ENCODE measurements around the gene GSX2. TPM values are rescaled to one million over a fixed set of nuclear protein-coding genes. Genes with fewer than 3 reads are reported as not detected.
"Not testable (repeated sequence)": the region's sequence is repeated elsewhere in the genome, so short reads cannot be mapped to it uniquely, and the experiment has no call there.

Gene GSX2
- not detected for total RNA-seq

GRCh38 chr4:54099748-54100574, at the start of gene GSX2:
Gene GSX2 (plus strand): TSS chr4:54100163. CDS start chr4:54100345, 182 bp downstream.
- intact Hi-C loops (cut with DNase I) = loop anchor here (5.0 kb wide), 2 partner anchors 62 to 168 kb away; no protein-coding TSS in a partner anchor

DNA sequence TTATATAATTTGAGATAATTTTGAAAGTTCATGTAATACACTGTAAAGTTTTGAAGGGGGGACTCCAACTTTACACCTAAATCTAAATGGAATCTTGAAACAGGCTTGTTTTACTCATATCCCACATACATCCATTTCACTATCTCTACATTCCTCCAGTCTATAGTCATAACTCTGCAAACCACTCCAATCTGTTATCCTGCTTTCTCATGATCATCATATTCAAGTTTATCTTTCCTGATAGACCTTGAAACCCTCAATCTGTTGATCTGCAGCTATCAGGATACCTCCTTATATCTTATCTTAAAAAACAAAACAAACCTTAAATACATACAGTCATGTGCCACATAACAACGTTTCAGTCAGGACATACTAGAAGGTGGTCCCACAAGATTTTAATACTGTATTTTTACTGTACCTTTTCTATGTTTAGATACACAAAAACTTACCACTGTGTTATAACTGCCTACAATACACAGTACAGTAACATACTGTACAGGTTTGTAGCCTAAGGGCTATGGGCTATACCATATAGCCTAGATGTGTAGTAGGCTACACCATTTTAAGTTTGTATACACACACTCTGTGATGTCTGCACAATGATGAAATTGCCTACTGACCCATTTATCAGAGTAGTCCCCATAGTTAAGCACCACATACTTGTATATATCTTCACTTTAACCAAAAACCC, 49.6 kb upstream of the GSX2 start:
- TF ChIP-seq, protein P1, sequence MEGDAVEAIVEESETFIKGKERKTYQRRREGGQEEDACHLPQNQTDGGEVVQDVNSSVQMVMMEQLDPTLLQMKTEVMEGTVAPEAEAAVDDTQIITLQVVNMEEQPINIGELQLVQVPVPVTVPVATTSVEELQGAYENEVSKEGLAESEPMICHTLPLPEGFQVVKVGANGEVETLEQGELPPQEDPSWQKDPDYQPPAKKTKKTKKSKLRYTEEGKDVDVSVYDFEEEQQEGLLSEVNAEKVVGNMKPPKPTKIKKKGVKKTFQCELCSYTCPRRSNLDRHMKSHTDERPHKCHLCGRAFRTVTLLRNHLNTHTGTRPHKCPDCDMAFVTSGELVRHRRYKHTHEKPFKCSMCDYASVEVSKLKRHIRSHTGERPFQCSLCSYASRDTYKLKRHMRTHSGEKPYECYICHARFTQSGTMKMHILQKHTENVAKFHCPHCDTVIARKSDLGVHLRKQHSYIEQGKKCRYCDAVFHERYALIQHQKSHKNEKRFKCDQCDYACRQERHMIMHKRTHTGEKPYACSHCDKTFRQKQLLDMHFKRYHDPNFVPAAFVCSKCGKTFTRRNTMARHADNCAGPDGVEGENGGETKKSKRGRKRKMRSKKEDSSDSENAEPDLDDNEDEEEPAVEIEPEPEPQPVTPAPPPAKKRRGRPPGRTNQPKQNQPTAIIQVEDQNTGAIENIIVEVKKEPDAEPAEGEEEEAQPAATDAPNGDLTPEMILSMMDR (IDR thresholded peaks at IDR 0.05) = no peak
- Histone ChIP-seq H3K36me3 (peaks cover 3 to 6% of the 10 kb centered on the region in 2 donors), H3K4me3 (no peak overlapping the region), H3K4me1 (peaks cover 0 to 11% of the 10 kb centered on the region in 2 donors), H3K27me3 (no peaks in the 10 kb centered on the region), H3K27ac (no peak overlapping the region), H3K9me3 (no peaks in the 10 kb centered on the region)
- intact Hi-C loops (cut with DNase I) = no loop called here
- DNase-seq (ENCODE audit: low spot score in 2 of 2) = no peak

More at GRCh38 chr4:54099748-54100574, at the start of gene GSX2:
- TF ChIP-seq, protein P1 (IDR thresholded peaks at IDR 0.05) = no peak
- DNase-seq (ENCODE audit: low spot score in 2 of 2) = no peak
- Histone ChIP-seq H3K4me3 (peak within 1 kb of the TSS; percentile 50 to 61), H3K4me1 (peaks cover 9 to 25% of the 10 kb centered on the region in 2 donors), H3K27me3 (peaks cover 14% of the 10 kb centered on the region), H3K9me3 (no peaks in the 10 kb centered on the region), H3K36me3 (no peaks in the 10 kb centered on the region), H3K27ac (no peak within 1 kb of the TSS)

- H3K27me3 ChIP-seq; DNase-seq (ENCODE audit: low spot score in 2 of 2); intact Hi-C loops (cut with DNase I); H3K36me3 ChIP-seq; H3K27ac ChIP-seq; H3K9me3 ChIP-seq; H3K4me3 ChIP-seq: not testable (repeated sequence)
- H3K4me1 ChIP-seq = peaks cover 0 to 18% of the 10 kb centered on the region in 2 donors
These were observed 46.6 kb upstream of the GSX2 start for GRCh38 chr4:54053322-54053721.

GRCh38 chr4:54054501-54054900, 45.5 kb upstream of the GSX2 start:
- Histone ChIP-seq H3K27ac (no peak overlapping the region), H3K9me3 (no peaks in the 10 kb centered on the region), H3K4me3 (no peak overlapping the region), H3K4me1 (peaks cover 0 to 27% of the 10 kb centered on the region in 2 donors), H3K27me3 (no peaks in the 10 kb centered on the region), H3K36me3 (no peaks in the 10 kb centered on the region)
- intact Hi-C loops (cut with DNase I) = no loop called here
- DNase-seq (ENCODE audit: low spot score in 2 of 2) = no peak
- TF ChIP-seq, protein P1 (IDR thresholded peaks at IDR 0.05) = no peak

GRCh38 chr4:54055494-54055893, 44.5 kb upstream of the GSX2 start:
- Histone ChIP-seq H3K27me3 (no peaks in the 10 kb centered on the region), H3K9me3 (no peaks in the 10 kb centered on the region), H3K4me3 (no peak overlapping the region), H3K4me1 (peaks cover 0 to 32% of the 10 kb centered on the region in 2 donors), H3K27ac (no peak overlapping the region), H3K36me3 (no peaks in the 10 kb centered on the region)
- DNase-seq (ENCODE audit: low spot score in 2 of 2) = no peak
- TF ChIP-seq, protein P1 (IDR thresholded peaks at IDR 0.05) = no peak
- intact Hi-C loops (cut with DNase I) = no loop called here

DNA sequence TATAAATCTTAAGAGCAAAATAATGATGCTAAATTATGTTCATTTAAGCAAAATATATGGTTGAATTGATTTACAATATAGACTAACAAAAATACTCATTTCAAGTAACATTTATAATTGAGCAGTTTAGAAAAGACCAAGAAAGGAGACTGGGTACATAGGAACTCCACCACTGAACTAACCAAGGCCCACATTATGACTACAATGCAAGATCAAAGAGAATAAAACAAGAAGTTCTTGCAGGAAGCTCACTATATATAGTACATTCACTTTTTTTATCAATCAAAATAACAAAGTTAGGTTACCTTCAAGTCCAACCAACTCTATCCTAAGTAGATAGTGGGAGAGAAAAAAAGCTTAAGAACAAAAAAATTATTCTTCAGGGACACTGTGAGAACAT, 43.6 kb upstream of the GSX2 start:
- Histone ChIP-seq H3K9me3 (no peaks in the 10 kb centered on the region), H3K4me3 (no peak overlapping the region), H3K4me1 (peaks cover 0 to 40% of the 10 kb centered on the region in 2 donors), H3K27ac (no peak overlapping the region), H3K27me3 (no peaks in the 10 kb centered on the region), H3K36me3 (no peaks in the 10 kb centered on the region)
- intact Hi-C loops (cut with DNase I) = no loop called here
- DNase-seq (ENCODE audit: low spot score in 2 of 2) = no peak
- TF ChIP-seq, protein P1 (IDR thresholded peaks at IDR 0.05) = no peak
